H1 (cell line): ENCODE measurements around the gene GUCA2B. TPM values are rescaled to one million over a fixed set of nuclear protein-coding genes. Genes with fewer than 3 reads are reported as not detected.

Experiments used
- CHD7 ChIP-seq: fragments of 300-600 bp; sonication (generic); IDR thresholded peaks from 2 replicates; pipeline ENCODE4 v1.7.1; 2012; ENCODE audit warnings: low read length, moderate library complexity, mild to moderate bottlenecking, inconsistent platforms; ENCODE audit not compliant: insufficient replicate concordance
- CTBP2 ChIP-seq: IDR thresholded peaks from 2 replicates; pipeline ENCODE4 v1.7.0; 2011; ENCODE audit warnings: borderline replicate concordance, mild to moderate bottlenecking, moderate library complexity, mixed read lengths, low read length; ENCODE audit not compliant: insufficient read depth, insufficient read length
- JUN ChIP-seq: IDR thresholded peaks from 2 replicates; pipeline ENCODE4 v1.6.1; 2011; ENCODE audit warnings: low read depth, mild to moderate bottlenecking, improper control_type of control experiment, low read length
- POU5F1 ChIP-seq: IDR thresholded peaks from 2 replicates; pipeline ENCODE4 v1.6.1; 2011; ENCODE audit warnings: low read depth, mild to moderate bottlenecking, low read length, moderate library complexity
- SP2 ChIP-seq: IDR thresholded peaks from 2 replicates; pipeline ENCODE4 v1.6.1; 2012; ENCODE audit warnings: mild to moderate bottlenecking, low read length, inconsistent platforms
- TEAD4 ChIP-seq: IDR thresholded peaks from 2 replicates; pipeline ENCODE4 v1.6.1; 2012; ENCODE audit warnings: low read depth, low read length, inconsistent platforms, mixed read lengths
- polyA plus RNA-seq, 7 experiments: library from polyadenylated mRNA; depleted of rRNA in 3 of 7; stranded (reverse) in 5 of 7; unstranded in 2 of 7; fragments of >200 nt in 5 of 7; fragments of 200-250 nt in 2 of 7; gene quantifications; 1 replicate in 5 of 7; 2 replicates in 1 of 7; 4 replicates in 1 of 7; pipeline versions ENCODE4 v1.2.1 to v1.2.3, GENCODE V29; 2011 to 2013; ENCODE audit warnings: missing spikeins in 2 of 7, mixed read lengths in 2 of 7
- total RNA-seq: library from RNA; stranded (reverse); fragmentation: NEBNext Ultra II Directional; extraction: Animal tissue kit (Norgen Biotek cat#: 25700); gene quantifications from 2 replicates; pipeline ENCODE4 v1.2.1, GENCODE V29; 2021

GUCA2B gene
- total and polyA plus RNA-seq, 2 of the 8 experiments (the other 6 are each of a cell fraction or from before 2014, with no cell fraction given): not detected

GRCh38 chr1:42163114-42163513 lies 9.9 kb downstream of the GUCA2B start (continued):
- no peak for TF ChIP-seq CHD7
- no peak for TF ChIP-seq POU5F1
- TF ChIP-seq SP2: no peak
- TF ChIP-seq TEAD4: no peak
- TF ChIP-seq JUN: no peak
- TF ChIP-seq CTBP2: no peak
